Fibroblast of lung (primary cell): Measurements from ENCODE around the gene RHBDL3.

Experiments used
- EZH2 ChIP-seq: IDR thresholded peaks from 2 replicates; pipeline ENCODE4 v1.5.1; 2012; ENCODE audit warnings: low read length, control low read depth, mild to moderate bottlenecking; ENCODE audit errors: missing control alignments
- TF ChIP-seq, protein P1 (sequence below), 2 donors: IDR thresholded peaks in 1 of 2; conservative IDR thresholded peaks in 1 of 2; 1 replicate in 1 of 2; 2 replicates in 1 of 2; pipeline ENCODE4 v1.5.1; 2011 to 2012; ENCODE audit warnings: low read length in 2 of 2, control low read depth in 1 of 2, inconsistent platforms in 1 of 2, low read depth in 1 of 2, mild to moderate bottlenecking in 1 of 2

DNA sequence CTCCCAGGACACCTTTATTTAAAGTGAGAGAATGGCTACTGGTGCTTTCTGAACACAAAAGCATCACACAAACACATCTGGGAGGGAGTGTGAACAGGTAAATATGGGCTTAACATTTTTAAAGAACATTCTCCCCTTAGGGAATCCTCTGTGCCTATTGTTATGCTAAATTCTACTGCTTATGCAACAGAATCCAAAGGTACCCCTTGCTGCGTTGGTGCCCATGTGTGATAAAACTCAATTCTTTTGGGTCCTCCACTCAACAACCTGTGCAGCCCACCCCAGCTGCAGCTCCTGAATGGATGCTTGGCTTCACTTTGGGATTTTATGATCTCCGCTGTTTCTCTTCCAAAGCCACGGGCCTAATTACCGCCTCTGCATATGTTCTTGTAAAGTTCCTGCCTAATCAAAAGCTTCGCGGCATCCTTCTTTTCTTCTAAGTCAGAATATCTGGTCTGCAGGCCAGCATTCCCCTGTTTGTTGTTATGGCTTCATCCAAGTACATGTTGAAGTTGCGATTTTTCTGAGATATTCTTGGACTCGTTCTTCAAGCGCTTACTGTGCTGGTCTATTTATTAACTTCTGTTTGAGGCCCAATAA, 23.9 kb downstream of the RHBDL3 start:
- TF ChIP-seq, protein P1, sequence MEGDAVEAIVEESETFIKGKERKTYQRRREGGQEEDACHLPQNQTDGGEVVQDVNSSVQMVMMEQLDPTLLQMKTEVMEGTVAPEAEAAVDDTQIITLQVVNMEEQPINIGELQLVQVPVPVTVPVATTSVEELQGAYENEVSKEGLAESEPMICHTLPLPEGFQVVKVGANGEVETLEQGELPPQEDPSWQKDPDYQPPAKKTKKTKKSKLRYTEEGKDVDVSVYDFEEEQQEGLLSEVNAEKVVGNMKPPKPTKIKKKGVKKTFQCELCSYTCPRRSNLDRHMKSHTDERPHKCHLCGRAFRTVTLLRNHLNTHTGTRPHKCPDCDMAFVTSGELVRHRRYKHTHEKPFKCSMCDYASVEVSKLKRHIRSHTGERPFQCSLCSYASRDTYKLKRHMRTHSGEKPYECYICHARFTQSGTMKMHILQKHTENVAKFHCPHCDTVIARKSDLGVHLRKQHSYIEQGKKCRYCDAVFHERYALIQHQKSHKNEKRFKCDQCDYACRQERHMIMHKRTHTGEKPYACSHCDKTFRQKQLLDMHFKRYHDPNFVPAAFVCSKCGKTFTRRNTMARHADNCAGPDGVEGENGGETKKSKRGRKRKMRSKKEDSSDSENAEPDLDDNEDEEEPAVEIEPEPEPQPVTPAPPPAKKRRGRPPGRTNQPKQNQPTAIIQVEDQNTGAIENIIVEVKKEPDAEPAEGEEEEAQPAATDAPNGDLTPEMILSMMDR (conservative IDR thresholded peaks at IDR 0.05 in 1 of 2, IDR thresholded peaks at IDR 0.05 in 1 of 2; ENCODE audit: low read depth in 1 of 2, low read length in 2 of 2): no peak
- TF ChIP-seq EZH2: no peak
